ENCODE measurements around the gene SAP25.

SAP25 gene

GRCh38 chr7:100589341-100589947, 15.7 kb upstream of the SAP25 start:
- H3K9me3 ChIP-seq (ENCODE audit: low read length): no peaks in the 10 kb centered on the region
- H3K36me3 ChIP-seq (ENCODE audit: insufficient read depth, low read length): no peaks in the 10 kb centered on the region; the same call in 1 of the 2 replicates
- H3K9ac ChIP-seq (ENCODE audit: low read length): no peak overlapping the region
- no peak overlapping the region for H3K4me2 ChIP-seq (ENCODE audit: low read length)
- H3F3A ChIP-seq (ENCODE audit: insufficient read depth, low read length): no peaks in the 10 kb centered on the region
- peaks cover 11% of the 10 kb centered on the region for H3K27me3 ChIP-seq (ENCODE audit: insufficient read depth, low read length)
- no peak overlapping the region for H3K27ac ChIP-seq (ENCODE audit: low read depth, low read length, poor library complexity, severe bottlenecking)
- H3K4me3 ChIP-seq (ENCODE audit: low read depth, low read length, poor library complexity, severe bottlenecking): no peak overlapping the region
- no peaks in the 10 kb centered on the region for H4K20me1 ChIP-seq (ENCODE audit: insufficient read depth, low read length)
- H3K9me2 ChIP-seq (ENCODE audit: low read depth, low read length): no peaks in the 10 kb centered on the region
- no peak overlapping the region for H2AFZ ChIP-seq (ENCODE audit: low read length)
- TF ChIP-seq, protein P1, sequence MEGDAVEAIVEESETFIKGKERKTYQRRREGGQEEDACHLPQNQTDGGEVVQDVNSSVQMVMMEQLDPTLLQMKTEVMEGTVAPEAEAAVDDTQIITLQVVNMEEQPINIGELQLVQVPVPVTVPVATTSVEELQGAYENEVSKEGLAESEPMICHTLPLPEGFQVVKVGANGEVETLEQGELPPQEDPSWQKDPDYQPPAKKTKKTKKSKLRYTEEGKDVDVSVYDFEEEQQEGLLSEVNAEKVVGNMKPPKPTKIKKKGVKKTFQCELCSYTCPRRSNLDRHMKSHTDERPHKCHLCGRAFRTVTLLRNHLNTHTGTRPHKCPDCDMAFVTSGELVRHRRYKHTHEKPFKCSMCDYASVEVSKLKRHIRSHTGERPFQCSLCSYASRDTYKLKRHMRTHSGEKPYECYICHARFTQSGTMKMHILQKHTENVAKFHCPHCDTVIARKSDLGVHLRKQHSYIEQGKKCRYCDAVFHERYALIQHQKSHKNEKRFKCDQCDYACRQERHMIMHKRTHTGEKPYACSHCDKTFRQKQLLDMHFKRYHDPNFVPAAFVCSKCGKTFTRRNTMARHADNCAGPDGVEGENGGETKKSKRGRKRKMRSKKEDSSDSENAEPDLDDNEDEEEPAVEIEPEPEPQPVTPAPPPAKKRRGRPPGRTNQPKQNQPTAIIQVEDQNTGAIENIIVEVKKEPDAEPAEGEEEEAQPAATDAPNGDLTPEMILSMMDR (IDR thresholded peaks at IDR 0.05; ENCODE audit: low read length): no peak
- no peak for TF ChIP-seq EZH2 (IDR thresholded peaks at IDR 0.05; ENCODE audit: borderline replicate concordance, low read length)
- peaks cover 15% of the 10 kb centered on the region for H3K4me1 ChIP-seq (ENCODE audit: insufficient read depth, low read length, severe bottlenecking)
- no peaks in the 10 kb centered on the region for H3K79me2 ChIP-seq (ENCODE audit: insufficient read depth, low read length)

DNA sequence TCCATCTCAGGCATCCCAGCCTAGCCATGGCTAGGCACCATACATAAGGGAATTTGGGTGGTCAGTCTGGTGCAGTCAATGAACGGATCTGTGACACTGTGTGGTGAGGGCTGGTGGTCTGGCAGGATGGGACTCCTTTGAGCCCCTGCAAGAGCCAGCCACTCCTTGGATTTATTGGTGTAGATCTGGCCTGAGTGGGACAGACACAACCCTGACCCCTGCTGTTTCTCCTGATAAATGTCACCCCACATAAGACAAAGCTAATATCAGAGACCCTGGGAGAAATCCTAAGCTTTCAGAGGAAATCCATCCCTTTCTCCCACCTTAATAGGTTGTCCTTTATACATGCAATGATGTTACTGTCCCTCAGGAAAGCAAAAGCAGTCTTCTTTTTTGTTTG, 14.7 kb upstream of the SAP25 start:
- TF ChIP-seq EZH2 (IDR thresholded peaks at IDR 0.05; ENCODE audit: borderline replicate concordance, low read length): no peak
- TF ChIP-seq, protein P1 (IDR thresholded peaks at IDR 0.05; ENCODE audit: low read length): peak; percentile 67
- no peak overlapping the region for H3K4me3 ChIP-seq (ENCODE audit: low read depth, low read length, poor library complexity, severe bottlenecking)
- no peaks in the 10 kb centered on the region; the same call in 1 of the 2 replicates for H3K36me3 ChIP-seq (ENCODE audit: insufficient read depth, low read length)
- H3K9ac ChIP-seq (ENCODE audit: low read length): no peak overlapping the region
- no peaks in the 10 kb centered on the region for H3K9me3 ChIP-seq (ENCODE audit: low read length)
- H3K4me1 ChIP-seq (ENCODE audit: insufficient read depth, low read length, severe bottlenecking): peaks cover 25% of the 10 kb centered on the region
- no peaks in the 10 kb centered on the region for H3K9me2 ChIP-seq (ENCODE audit: low read depth, low read length)
- H3F3A ChIP-seq (ENCODE audit: insufficient read depth, low read length): no peaks in the 10 kb centered on the region
- no peak overlapping the region for H3K4me2 ChIP-seq (ENCODE audit: low read length)
- no peaks in the 10 kb centered on the region for H4K20me1 ChIP-seq (ENCODE audit: insufficient read depth, low read length)
- H2AFZ ChIP-seq (ENCODE audit: low read length): no peak overlapping the region
- peaks cover 4% of the 10 kb centered on the region; the same call in 1 of the 2 replicates for H3K27me3 ChIP-seq (ENCODE audit: insufficient read depth, low read length)
- no peaks in the 10 kb centered on the region for H3K79me2 ChIP-seq (ENCODE audit: insufficient read depth, low read length)
- H3K27ac ChIP-seq (ENCODE audit: low read depth, low read length, poor library complexity, severe bottlenecking): no peak overlapping the region

DNA sequence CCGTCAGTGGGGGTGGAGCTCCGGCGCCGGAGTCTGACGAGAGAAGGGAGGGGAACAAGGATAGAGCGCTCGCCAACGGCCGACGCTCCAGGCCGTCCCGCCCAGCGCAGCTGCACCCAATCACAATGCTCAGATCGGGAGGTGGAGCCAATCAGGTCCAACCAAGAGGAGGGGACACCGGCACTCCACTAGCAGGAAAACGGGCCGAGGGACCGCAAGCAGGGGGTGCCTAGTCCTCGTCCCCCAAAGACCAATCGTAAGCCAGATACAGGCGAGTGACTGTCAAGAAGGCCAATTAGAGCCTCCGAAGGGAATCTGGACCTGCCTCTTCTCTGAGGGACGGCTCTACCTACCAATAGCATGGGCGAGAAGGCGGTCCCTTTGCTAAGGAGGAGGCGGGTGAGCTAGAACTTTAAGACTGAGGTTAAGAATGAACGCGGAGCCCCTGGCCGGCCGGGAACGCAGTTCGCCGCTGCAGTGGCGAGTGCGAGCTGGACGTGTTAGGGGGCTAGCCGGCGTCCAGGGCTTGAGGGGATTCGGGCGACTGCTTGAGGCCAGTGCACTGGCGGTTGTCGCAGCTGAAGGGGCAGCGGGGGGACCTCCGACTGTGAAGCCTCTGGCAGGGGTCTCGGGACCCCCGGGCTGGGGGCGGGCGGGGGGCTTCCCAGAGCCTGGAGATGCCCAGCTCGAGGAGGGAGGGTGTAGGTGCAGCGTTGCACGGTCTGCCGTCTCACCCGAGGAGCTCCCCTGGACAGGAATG, 12.7 kb upstream of the SAP25 start, which contains the start of gene FBXO24:
FBXO24 (plus strand) TSS at position 63 of the 760 bp plus-strand sequence; CDS start at position 361, 298 bp downstream.
- Histone ChIP-seq H3K4me2 (ENCODE audit: low read length) (peak within 1 kb of the TSS; percentile 84), H3K36me3 (ENCODE audit: insufficient read depth, low read length) (peaks cover 18% of the 10 kb centered on the region), H3K27me3 (ENCODE audit: insufficient read depth, low read length) (no peaks in the 10 kb centered on the region; the same call in 1 of the 2 replicates), H3K27ac (ENCODE audit: low read depth, low read length, poor library complexity, severe bottlenecking) (peak within 1 kb of the TSS; percentile 92), H3K79me2 (ENCODE audit: insufficient read depth, low read length) (no peaks in the 10 kb centered on the region), H3K9me3 (ENCODE audit: low read length) (no peaks in the 10 kb centered on the region), H3K9me2 (ENCODE audit: low read depth, low read length) (no peaks in the 10 kb centered on the region), H2AFZ (ENCODE audit: low read length) (no peak within 1 kb of the TSS), H3F3A (ENCODE audit: insufficient read depth, low read length) (no peaks in the 10 kb centered on the region), H3K4me1 (ENCODE audit: insufficient read depth, low read length, severe bottlenecking) (peaks cover 32% of the 10 kb centered on the region), H4K20me1 (ENCODE audit: insufficient read depth, low read length) (no peaks in the 10 kb centered on the region), H3K4me3 (ENCODE audit: low read depth, low read length, poor library complexity, severe bottlenecking) (peak within 1 kb of the TSS; percentile 75), H3K9ac (ENCODE audit: low read length) (peak within 1 kb of the TSS; percentile 86)
- TF ChIP-seq, protein P1 (IDR thresholded peaks at IDR 0.05; ENCODE audit: low read length): no peak
- TF ChIP-seq EZH2 (IDR thresholded peaks at IDR 0.05; ENCODE audit: borderline replicate concordance, low read length): no peak

Measured in OCI-LY1 (cell line).